ENCODE data around the gene IQCF6. TPM values are rescaled to one million over a fixed set of nuclear protein-coding genes. Genes with fewer than 3 reads are reported as not detected.
"Not testable (repeated sequence)": the region's sequence is repeated elsewhere in the genome, so short reads cannot be mapped to it uniquely, and the experiment has no call there.

Gene IQCF6
- total and polyA plus RNA-seq, 7 experiments from 2014 or later, result not detected

DNA sequence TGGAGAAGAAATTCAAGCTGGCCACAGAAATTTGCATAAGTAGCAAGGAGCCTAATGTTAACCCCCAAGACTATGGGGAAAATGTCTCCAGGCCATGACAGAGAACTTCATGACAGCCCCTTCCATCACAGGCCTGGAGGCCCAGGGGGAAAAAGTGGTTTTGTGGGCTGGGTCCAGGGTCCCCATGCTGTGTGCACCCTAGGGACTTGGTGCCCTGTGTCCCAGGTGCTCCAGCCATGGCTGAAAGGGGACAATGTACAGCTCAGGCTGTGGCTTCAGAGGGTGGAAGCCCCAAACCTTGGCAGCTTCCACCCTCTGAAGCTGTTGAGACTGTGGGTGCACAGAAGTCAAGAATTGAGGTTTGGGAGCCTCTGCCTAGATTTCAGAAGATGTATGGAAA is 8.5 kb upstream of the IQCF6 start:
- POLR2A ChIA-PET; intact Hi-C loops (cut with micrococcal nuclease); ATAC-seq; DNase-seq; H3K9me3 ChIP-seq (ENCODE audit: control insufficient read depth in 2 of 3, low read length in 3 of 3); H3K4me1 ChIP-seq (ENCODE audit: control insufficient read depth in 2 of 2, insufficient read depth in 2 of 2, low read length in 2 of 2); H3K9me3 Mint-ChIP-seq; H3K27ac Mint-ChIP-seq; CTCF ChIA-PET; H3K4me3 Mint-ChIP-seq; H3K27me3 ChIP-seq (ENCODE audit: control insufficient read depth in 2 of 2, insufficient read depth in 2 of 2, low read length in 2 of 2); H3K4me3 ChIP-seq (ENCODE audit: low read length); H3K27ac ChIP-seq (ENCODE audit: low read depth, low read length); H3K36me3 ChIP-seq (ENCODE audit: control insufficient read depth in 2 of 3, insufficient read depth in 3 of 3, low read length in 3 of 3); H3K4me1 Mint-ChIP-seq; H3K36me3 Mint-ChIP-seq: not testable (repeated sequence)
- peaks cover 0 to 35% (median 6%) of the 10 kb centered on the region in 5 donors for H3K27me3 Mint-ChIP-seq

DNA sequence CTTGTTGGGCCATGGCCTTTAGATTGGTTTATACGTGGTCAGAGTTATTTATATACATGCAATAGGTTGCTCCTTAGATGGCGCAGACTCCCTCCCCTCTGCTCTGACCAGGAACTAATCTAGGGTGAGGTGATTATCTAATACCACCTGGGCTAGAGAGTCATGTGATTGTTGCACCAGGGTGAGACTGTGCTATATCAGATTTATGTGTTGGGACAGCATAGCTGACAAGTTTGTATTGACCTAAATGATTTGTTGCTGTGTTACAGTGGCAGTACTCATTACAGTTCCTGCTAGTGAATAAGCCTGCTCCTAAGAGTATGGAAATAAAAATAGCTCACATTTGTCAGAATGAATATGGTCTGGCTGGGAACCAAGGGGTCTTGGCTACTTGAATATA is 7.2 kb upstream of the IQCF6 start:
- Histone ChIP-seq H3K9me3 (ENCODE audit: control insufficient read depth in 2 of 3, low read length in 3 of 3) (no peaks in the 10 kb centered on the region), H3K27ac (ENCODE audit: low read depth, low read length) (no peak overlapping the region), H3K4me1 (ENCODE audit: control insufficient read depth in 2 of 2, insufficient read depth in 2 of 2, low read length in 2 of 2) (no peaks in the 10 kb centered on the region), H3K4me3 (ENCODE audit: low read length) (no peak overlapping the region), H3K27me3 (ENCODE audit: control insufficient read depth in 2 of 2, insufficient read depth in 2 of 2, low read length in 2 of 2) (no peaks in the 10 kb centered on the region), H3K36me3 (ENCODE audit: control insufficient read depth in 2 of 3, insufficient read depth in 3 of 3, low read length in 3 of 3) (no peaks in the 10 kb centered on the region)
- peaks cover 0 to 41% (median 6%) of the 10 kb centered on the region in 5 donors for H3K27me3 Mint-ChIP-seq
- no peak overlapping the region for H3K4me3 Mint-ChIP-seq
- no peaks in the 10 kb centered on the region for H3K9me3 Mint-ChIP-seq
- H3K4me1 Mint-ChIP-seq, result peaks cover 0 to 9% (median 0%) of the 10 kb centered on the region in 7 donors
- DNase-seq (no peak), ATAC-seq (no peak)
- CTCF ChIA-PET, result no interaction called here
- H3K36me3 Mint-ChIP-seq, result no peaks in the 10 kb centered on the region
- intact Hi-C loops (cut with micrococcal nuclease), result no loop called here
- no peak overlapping the region for H3K27ac Mint-ChIP-seq
- POLR2A ChIA-PET, result no interaction called here

DNA sequence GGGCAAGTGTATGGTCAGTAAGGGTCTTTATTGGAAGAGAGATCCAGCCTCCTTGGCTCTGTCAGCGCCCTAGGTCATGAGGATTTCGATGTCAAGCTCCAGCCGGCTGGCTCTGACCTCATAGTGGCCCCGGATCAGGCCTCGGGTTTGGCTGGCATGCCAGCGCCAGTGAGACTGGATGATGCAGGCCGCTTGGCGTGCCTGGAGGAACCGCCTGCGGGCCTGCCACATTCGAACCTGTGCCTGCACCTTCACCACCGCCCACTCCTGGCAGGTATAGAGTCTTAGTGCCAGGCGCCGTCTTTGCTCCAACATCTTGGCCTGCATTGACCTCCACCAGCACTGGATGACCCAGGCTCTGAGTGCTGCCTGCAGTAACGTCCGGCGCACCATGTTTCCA is 483 bp downstream of the IQCF6 start:
- Histone ChIP-seq H3K9me3 (ENCODE audit: control insufficient read depth in 2 of 3, low read length in 3 of 3) (no peaks in the 10 kb centered on the region), H3K4me1 (ENCODE audit: control insufficient read depth in 2 of 2, insufficient read depth in 2 of 2, low read length in 2 of 2) (no peaks in the 10 kb centered on the region), H3K27ac (ENCODE audit: low read depth, low read length) (no peak overlapping the region), H3K27me3 (ENCODE audit: control insufficient read depth in 2 of 2, insufficient read depth in 2 of 2, low read length in 2 of 2) (no peaks in the 10 kb centered on the region), H3K4me3 (ENCODE audit: low read length) (no peak overlapping the region), H3K36me3 (ENCODE audit: control insufficient read depth in 2 of 3, insufficient read depth in 3 of 3, low read length in 3 of 3) (no peaks in the 10 kb centered on the region)
- POLR2A ChIA-PET, result no interaction called here
- intact Hi-C loops (cut with micrococcal nuclease), result no loop called here
- Mint-ChIP-seq H3K9me3 (no peaks in the 10 kb centered on the region), H3K27me3 (peaks cover 15 to 29% (median 17%) of the 10 kb centered on the region in 5 donors), H3K27ac (no peak overlapping the region), H3K4me1 (peaks cover 0 to 2% (median 0%) of the 10 kb centered on the region in 7 donors), H3K4me3 (no peak overlapping the region), H3K36me3 (peaks cover 0 to 2% (median 0%) of the 10 kb centered on the region in 5 donors)
- ATAC-seq (no peak), DNase-seq (no peak)
- CTCF ChIA-PET, result no interaction called here

DNA sequence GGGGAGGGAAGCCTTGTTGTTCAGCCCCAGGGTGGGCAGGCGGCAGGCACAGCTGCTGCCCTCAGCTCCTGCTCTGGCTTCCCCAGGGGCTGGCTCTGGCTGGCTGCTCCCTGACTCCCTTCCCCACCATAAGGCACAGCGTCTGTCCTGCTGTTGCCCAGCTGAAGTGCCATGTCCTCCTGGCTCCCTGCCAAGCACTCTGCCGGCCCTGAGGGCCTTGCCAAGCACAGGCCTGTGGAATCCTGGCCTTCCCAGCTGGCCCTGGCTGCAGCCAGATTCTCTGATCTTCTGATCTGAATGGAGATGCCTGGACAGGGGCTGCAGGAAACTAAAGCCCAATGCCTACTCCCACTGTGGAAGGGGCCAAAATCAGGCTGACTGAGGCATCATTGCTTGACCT is 1.1 kb downstream of the IQCF6 start:
- H3K4me1 Mint-ChIP-seq, result peaks cover 0 to 2% (median 0%) of the 10 kb centered on the region in 7 donors
- peaks cover 15 to 31% (median 19%) of the 10 kb centered on the region in 5 donors for H3K27me3 Mint-ChIP-seq
- no peak overlapping the region for H3K27ac Mint-ChIP-seq
- no peak overlapping the region for H3K4me3 ChIP-seq (ENCODE audit: low read length)
- DNase-seq (no peak), ATAC-seq (no peak)
- ChIA-PET CTCF (no interaction called here), POLR2A (no interaction called here)
- H3K27ac ChIP-seq (ENCODE audit: low read depth, low read length), result no peak overlapping the region
- no peaks in the 10 kb centered on the region for H3K27me3 ChIP-seq (ENCODE audit: control insufficient read depth in 2 of 2, insufficient read depth in 2 of 2, low read length in 2 of 2)
- no peaks in the 10 kb centered on the region for H3K4me1 ChIP-seq (ENCODE audit: control insufficient read depth in 2 of 2, insufficient read depth in 2 of 2, low read length in 2 of 2)
- H3K4me3 Mint-ChIP-seq, result no peak overlapping the region
- H3K9me3 ChIP-seq (ENCODE audit: control insufficient read depth in 2 of 3, low read length in 3 of 3), result no peaks in the 10 kb centered on the region
- H3K36me3 Mint-ChIP-seq, result peaks cover 0 to 2% (median 0%) of the 10 kb centered on the region in 5 donors
- H3K9me3 Mint-ChIP-seq, result no peaks in the 10 kb centered on the region
- intact Hi-C loops (cut with micrococcal nuclease), result no loop called here
- H3K36me3 ChIP-seq (ENCODE audit: control insufficient read depth in 2 of 3, insufficient read depth in 3 of 3, low read length in 3 of 3), result no peaks in the 10 kb centered on the region

DNA sequence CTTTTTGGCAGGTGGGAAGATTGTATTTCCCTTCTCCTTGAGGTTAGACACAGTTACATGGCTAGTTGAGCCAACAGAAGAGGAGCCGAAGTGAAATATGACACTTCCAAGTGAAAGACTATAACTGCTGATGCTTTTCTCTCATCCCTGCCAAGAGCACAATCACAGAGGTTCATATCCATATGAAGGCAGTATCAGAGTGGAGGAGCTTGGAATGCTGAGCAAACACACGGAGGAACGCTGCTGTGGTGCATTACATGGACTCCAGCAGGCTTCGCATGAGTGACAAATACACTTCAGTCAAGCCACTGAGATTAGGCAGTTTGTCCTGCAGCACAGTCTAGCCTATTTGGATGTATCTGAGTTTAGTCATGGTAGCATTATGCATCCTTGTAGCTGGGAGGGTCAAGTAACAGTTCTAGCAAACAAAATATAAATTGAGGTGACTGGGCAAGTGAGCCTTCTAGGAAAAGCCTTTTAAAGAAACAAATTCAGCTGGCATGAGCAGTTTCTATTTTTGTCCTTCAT is 5.4 kb downstream of the IQCF6 start:
- no peaks in the 10 kb centered on the region for H3K27me3 ChIP-seq (ENCODE audit: control insufficient read depth in 2 of 2, insufficient read depth in 2 of 2, low read length in 2 of 2)
- intact Hi-C loops (cut with micrococcal nuclease), result no loop called here
- ChIA-PET CTCF (no interaction called here), POLR2A (no interaction called here)
- H3K4me1 Mint-ChIP-seq, result peaks cover 0 to 2% (median 0%) of the 10 kb centered on the region in 7 donors
- peaks cover 0 to 2% (median 0%) of the 10 kb centered on the region in 11 donors for H3K9me3 Mint-ChIP-seq
- no peaks in the 10 kb centered on the region for H3K4me1 ChIP-seq (ENCODE audit: control insufficient read depth in 2 of 2, insufficient read depth in 2 of 2, low read length in 2 of 2)
- no peaks in the 10 kb centered on the region for H3K9me3 ChIP-seq (ENCODE audit: control insufficient read depth in 2 of 3, low read length in 3 of 3)
- DNase-seq (no peak), ATAC-seq (no peak)
- no peak overlapping the region for H3K27ac Mint-ChIP-seq
- no peaks in the 10 kb centered on the region for H3K36me3 ChIP-seq (ENCODE audit: control insufficient read depth in 2 of 3, insufficient read depth in 3 of 3, low read length in 3 of 3)
- H3K27ac ChIP-seq (ENCODE audit: low read depth, low read length), result no peak overlapping the region
- H3K4me3 Mint-ChIP-seq, result no peak overlapping the region
- H3K36me3 Mint-ChIP-seq, result peaks cover 0 to 3% (median 0%) of the 10 kb centered on the region in 5 donors
- H3K4me3 ChIP-seq (ENCODE audit: low read length), result no peak overlapping the region
- peaks cover 18 to 39% (median 26%) of the 10 kb centered on the region in 5 donors for H3K27me3 Mint-ChIP-seq

DNA sequence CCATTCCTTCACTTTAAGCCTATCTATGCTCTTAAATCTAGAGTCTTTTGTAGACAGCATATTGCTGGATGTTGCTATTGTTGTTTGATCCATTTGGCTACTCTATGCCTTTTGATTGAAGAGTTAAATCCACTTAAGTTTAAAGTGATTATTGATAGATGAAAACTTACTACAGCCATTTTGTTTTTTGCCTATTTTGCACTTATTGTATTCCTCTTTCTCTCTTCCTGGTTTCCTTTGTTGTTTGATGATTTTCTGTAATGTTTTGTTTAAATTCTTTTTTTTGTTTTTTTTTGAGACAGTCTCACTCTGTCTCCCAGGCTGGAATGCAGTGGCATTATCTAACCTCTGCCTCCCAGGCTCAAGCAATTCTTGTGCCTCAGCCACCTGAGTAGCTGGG is 19.8 kb downstream of the IQCF6 start:
- Mint-ChIP-seq H3K4me3 (no peak overlapping the region), H3K4me1 (no peaks in the 10 kb centered on the region), H3K27me3 (peaks cover 0 to 32% (median 15%) of the 10 kb centered on the region in 5 donors), H3K36me3 (peaks cover 2 to 15% (median 10%) of the 10 kb centered on the region in 5 donors), H3K27ac (no peak overlapping the region), H3K9me3 (peaks cover 11 to 77% (median 31%) of the 10 kb centered on the region in 11 donors)
- Histone ChIP-seq H3K4me3 (ENCODE audit: low read length) (no peak overlapping the region), H3K27ac (ENCODE audit: low read depth, low read length) (no peak overlapping the region), H3K4me1 (ENCODE audit: control insufficient read depth in 2 of 2, insufficient read depth in 2 of 2, low read length in 2 of 2) (no peaks in the 10 kb centered on the region), H3K36me3 (ENCODE audit: control insufficient read depth in 2 of 3, insufficient read depth in 3 of 3, low read length in 3 of 3) (no peaks in the 10 kb centered on the region), H3K9me3 (ENCODE audit: control insufficient read depth in 2 of 3, low read length in 3 of 3) (peaks cover 0 to 15% (median 5%) of the 10 kb centered on the region in 3 experiments), H3K27me3 (ENCODE audit: control insufficient read depth in 2 of 2, insufficient read depth in 2 of 2, low read length in 2 of 2) (no peaks in the 10 kb centered on the region)
- intact Hi-C loops (cut with micrococcal nuclease), result no loop called here
- ATAC-seq (no peak), DNase-seq (no peak)
- ChIA-PET POLR2A (interaction anchor here (0.8 kb wide), 1 partner anchor 132 kb away, joined by 3 read pairs; no protein-coding TSS in a partner anchor), CTCF (interaction anchor here (1.3 kb wide), 1 partner anchor 118 kb away, joined by 4 read pairs; no protein-coding TSS in a partner anchor)
